Retinal pigment epithelial cell (primary cell): ENCODE results near the gene CEACAM21.
A peak's percentile ranks its signal among the peaks of the same experiment; 100 is the strongest.

ENCODE experiments used
- DNase-seq: peaks from one replicate; pipeline ENCODE4 v3.0.0-alpha.2; 2010; ENCODE audit warnings: low read depth
- H3K4me3 ChIP-seq: 2 replicates; pipeline ENCODE4 v1.5.1; 2011; ENCODE audit warnings: mild to moderate bottlenecking, low read length, control low read depth, moderate library complexity
- TF ChIP-seq, protein P1 (sequence below): conservative IDR thresholded peaks from 2 replicates; pipeline ENCODE4 v1.5.1; 2011; ENCODE audit warnings: low read depth, low read length, control low read depth, inconsistent platforms

CEACAM21 gene

DNA sequence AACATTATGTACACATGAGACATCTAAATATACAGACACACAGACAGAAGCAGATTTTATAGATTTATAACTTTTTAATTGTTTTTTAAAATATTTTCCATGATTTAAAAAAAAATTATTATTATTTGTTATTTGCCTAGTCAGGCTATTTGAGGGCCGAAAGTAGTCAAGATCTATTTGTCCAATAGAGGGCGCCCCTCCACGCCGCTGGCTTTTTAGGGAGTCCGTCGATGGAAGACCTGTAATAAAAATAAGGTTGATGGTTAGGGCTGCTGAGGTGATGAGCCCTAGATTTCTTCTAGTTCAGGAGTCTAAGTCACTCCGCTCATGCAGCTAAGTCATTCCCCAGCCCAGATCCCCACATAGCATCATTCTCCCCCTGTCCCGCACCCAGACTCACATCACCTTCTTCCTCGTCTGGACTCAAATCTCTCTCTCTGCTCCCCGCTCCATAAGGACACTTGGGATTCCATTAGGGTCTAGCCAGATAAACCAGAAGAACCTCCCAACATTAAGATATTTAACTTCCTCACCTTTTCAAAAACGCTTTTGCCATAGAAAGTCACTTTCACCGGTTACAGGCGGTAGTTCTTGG, 33.9 kb upstream of the CEACAM21 start:
- TF ChIP-seq, protein P1, sequence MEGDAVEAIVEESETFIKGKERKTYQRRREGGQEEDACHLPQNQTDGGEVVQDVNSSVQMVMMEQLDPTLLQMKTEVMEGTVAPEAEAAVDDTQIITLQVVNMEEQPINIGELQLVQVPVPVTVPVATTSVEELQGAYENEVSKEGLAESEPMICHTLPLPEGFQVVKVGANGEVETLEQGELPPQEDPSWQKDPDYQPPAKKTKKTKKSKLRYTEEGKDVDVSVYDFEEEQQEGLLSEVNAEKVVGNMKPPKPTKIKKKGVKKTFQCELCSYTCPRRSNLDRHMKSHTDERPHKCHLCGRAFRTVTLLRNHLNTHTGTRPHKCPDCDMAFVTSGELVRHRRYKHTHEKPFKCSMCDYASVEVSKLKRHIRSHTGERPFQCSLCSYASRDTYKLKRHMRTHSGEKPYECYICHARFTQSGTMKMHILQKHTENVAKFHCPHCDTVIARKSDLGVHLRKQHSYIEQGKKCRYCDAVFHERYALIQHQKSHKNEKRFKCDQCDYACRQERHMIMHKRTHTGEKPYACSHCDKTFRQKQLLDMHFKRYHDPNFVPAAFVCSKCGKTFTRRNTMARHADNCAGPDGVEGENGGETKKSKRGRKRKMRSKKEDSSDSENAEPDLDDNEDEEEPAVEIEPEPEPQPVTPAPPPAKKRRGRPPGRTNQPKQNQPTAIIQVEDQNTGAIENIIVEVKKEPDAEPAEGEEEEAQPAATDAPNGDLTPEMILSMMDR: peak; percentile 54

DNA sequence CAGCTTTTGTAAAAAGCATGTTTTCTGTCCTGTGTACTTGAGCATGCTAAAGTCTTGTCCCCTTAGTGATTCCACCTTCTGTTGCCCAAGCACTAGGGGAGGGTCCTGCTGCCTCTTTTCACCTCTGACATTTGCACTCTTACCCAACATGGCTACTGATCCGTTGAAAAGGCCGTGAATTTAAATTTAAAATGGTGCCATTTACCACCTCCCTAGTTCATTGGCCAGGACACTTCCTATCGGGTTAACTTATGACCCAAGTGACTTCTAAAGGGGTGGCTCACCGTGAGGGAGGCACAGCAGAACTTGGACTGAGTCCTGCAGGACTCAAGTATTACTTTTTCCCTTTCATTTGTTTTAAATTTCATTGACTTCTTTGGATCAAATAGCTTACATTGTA, 33.3 kb upstream of the CEACAM21 start:
- DNase-seq: no peak
- TF ChIP-seq, protein P1: no peak
- H3K4me3 ChIP-seq: no peak overlapping the region

More for the DNA sequence above, 33.9 kb upstream of the CEACAM21 start:
- no peak for DNase-seq
- H3K4me3 ChIP-seq: no peak overlapping the region

DNA sequence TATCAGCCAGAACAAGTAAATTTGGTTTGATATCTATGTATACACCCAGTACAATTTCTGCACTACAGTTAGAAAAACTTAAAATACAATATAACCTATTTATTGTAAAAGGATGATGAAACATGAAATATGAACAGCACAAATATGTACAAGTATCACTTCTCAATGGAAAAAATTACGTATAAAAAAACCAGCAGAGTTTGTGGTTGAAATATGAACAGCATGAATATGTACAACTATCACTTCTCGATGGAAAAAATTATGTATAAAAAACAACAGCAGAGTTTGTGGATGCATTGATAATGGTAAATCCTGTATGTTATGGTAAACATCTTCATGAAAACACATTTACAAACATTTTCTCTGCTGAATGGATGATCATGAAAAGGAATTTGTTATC, 32.4 kb upstream of the CEACAM21 start:
- no peak overlapping the region for H3K4me3 ChIP-seq
- no peak for DNase-seq
- TF ChIP-seq, protein P1: no peak

DNA sequence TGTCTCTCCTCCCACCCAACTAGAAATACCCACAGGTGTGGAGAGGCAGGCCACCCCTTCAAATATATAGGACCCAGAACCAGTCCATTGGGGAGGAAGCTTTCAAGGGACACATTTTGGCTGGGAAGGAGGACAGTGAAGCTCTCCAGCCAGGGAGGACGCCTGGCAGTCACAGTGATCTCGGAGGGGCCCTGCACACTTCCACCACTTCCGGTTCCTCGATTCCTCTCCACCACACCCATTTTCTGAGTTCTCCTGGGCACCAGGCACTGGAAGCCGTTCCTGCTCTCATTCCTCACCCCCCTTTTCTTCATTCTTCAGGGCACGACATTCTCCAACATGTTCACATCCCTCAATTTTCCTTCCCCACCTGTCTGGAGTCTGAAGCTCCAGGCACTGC, 30.4 kb upstream of the CEACAM21 start:
- TF ChIP-seq, protein P1: no peak
- no peak for DNase-seq
- H3K4me3 ChIP-seq: no peak overlapping the region

DNA sequence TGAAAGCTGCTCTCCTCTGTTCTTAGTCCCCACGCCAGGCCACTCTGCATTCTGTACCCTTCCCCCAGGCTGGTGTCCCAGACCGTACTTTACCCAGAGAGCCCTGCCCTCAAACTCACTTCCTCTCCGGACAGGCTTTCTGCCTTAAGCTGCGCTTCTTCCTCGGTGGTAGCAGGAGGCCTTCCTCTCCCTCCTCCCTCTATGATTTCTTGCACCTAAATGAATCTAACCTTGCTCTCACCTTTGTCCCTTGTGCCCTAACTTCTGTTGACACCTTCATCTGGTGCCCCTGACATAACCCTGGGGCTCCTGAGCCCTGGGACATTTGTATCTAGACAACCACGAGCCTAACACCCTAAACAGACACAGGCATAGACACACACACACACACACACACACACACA, 29.6 kb upstream of the CEACAM21 start:
- H3K4me3 ChIP-seq: no peak overlapping the region
- TF ChIP-seq, protein P1: no peak
- DNase-seq: no peak

DNA sequence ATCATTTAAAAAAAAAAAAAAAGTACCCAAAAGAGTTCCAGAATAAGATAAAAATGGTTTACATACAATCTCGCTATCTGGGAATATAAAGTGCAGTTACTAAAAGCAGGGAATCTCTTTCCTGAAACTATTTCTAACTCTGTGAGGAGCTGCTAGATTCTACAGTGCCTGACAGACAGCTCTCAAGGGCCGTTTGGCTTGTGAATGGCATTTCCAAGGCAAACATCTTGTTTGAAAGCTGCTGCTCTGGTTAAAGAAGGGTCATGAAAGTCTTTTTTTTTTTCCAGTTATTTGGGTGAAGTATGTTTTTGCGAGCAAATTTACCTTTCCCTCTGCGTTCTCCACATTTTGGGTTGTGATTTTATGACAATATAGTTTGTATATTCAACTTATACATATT, 29.0 kb upstream of the CEACAM21 start:
- TF ChIP-seq, protein P1: no peak
- no peak for DNase-seq
- H3K4me3 ChIP-seq: no peak overlapping the region

DNA sequence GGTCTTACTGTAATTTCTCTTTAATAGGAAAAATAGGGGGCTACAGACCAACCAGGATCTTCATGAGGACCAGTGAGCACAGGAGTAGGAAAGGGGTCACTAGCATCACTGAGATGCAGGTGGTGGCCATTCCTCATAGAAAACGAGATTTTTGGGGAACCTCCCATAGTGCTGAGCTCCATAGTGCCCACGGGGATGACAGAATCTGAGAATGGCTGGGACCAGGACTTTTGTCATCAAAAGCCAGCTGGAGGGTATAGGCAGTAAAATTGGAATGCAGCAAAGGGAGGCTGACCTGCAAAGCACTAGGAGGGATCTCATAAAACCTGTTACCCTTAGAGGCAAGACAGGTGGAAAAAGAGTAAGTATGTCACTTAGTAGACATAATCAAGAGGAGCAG, 28.4 kb upstream of the CEACAM21 start:
- DNase-seq: no peak
- no peak overlapping the region for H3K4me3 ChIP-seq
- TF ChIP-seq, protein P1: no peak
